Activated CD4-positive, alpha-beta T cell treated with anti-CD3 and anti-CD28 coated beads for 48 hours (primary cell): ENCODE data around the gene INPP4B.

Experiments used
- DNase-seq: peaks from one replicate; pipeline ENCODE4 v3.0.0-alpha.2; 2020

The INPP4B gene

GRCh38 chr4:142721187-142721586 is 124.9 kb downstream of the INPP4B start:
- no peak for DNase-seq

- DNase-seq = no peak
Measured at GRCh38 chr4:142719854-142720541, 126.1 kb downstream of the INPP4B start.

- DNase-seq = no peak
Measured at GRCh38 chr4:142718981-142719380, 127.1 kb downstream of the INPP4B start.

GRCh38 chr4:142715727-142716126 is 130.4 kb downstream of the INPP4B start:
- no peak for DNase-seq

GRCh38 chr4:142713282-142714030 is 132.6 kb downstream of the INPP4B start:
- no peak for DNase-seq

- no peak for DNase-seq
Measured at GRCh38 chr4:142708231-142708630, 137.9 kb downstream of the INPP4B start.

DNA sequence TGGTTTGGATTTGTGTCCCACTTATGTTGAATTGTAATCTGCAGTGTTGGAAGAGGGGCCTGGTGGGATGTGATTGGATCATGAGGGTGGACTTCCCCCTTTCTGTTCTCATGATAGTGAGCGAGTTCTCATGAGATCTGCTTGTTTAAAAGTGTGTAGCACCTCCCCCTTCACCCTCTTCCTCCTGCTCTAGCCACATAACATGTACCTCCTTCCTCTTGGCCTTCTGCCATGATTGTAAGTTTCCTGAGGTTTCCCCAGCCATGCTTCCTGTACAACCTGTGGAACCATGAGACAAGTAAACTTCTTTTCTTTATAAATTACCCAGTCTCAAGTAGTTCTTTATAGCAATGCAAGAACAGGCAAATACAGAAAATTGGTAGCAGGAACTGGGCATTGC is 138.7 kb downstream of the INPP4B start:
- no peak for DNase-seq

DNA sequence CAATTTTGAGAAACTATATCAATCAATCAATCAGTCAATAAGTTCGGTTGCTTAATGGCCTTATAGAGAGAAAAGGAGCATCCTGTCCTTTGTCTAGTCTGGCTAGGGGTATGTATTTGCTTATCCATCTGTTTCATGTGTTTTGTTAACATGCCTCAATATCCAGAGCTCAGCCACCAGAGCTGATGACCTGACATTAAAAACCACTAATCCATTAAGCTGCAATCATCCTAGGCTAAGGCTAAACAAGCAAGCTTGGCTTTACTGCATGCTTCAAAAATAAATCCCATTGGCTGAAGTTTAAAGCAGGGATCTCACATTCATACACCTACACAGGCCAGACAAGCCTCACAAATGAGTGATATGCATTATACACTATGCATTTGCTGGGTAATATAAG is 139.7 kb downstream of the INPP4B start:
- no peak for DNase-seq

DNA sequence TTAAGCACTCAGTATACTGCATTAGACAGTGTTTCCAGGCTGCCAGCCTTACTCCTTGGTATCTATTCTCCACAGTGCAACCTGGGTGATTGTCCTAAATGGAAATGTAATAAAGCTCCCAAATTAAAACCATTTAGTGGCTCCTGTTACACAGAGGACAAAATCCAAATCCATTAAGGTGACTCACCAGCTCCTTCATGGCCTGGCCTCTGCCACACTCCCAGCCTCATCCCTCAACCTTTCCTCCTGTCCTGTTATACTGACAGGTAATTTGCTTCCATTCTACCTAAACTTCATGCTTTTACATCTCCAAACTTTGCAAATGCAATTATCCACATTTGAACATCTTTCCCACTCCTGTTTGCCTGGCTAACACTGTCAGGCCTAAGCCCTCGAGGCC is 140.3 kb downstream of the INPP4B start:
- no peak for DNase-seq

- peak; percentile 36 for DNase-seq
Measured at GRCh38 chr4:142703694-142704309, 142.3 kb downstream of the INPP4B start.

DNA sequence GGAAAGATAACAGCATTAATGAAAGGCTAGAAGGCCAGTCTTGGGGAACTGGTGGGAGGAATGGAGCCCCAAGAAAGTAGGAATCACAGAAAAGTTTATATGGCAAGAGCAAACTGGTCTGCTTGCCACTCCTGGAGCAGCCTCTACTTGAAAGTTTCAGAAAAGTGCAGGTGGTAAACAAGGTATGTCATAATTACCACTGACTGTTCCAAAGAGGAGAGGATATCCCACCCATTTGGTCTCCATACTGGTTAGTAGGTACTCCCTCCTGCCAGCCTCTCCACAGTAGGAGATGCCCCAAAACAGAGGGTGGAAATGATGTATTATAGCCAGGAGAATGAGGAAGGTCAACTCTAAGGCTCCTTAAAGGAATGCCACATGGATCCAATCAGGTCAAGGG is 145.1 kb downstream of the INPP4B start:
- DNase-seq = no peak

GRCh38 chr4:142700531-142700930 is 145.6 kb downstream of the INPP4B start:
- DNase-seq = no peak

- no peak for DNase-seq
Measured at GRCh38 chr4:142698552-142698951, 147.5 kb downstream of the INPP4B start.

GRCh38 chr4:142697928-142698327 is 148.2 kb downstream of the INPP4B start:
- DNase-seq = no peak

DNA sequence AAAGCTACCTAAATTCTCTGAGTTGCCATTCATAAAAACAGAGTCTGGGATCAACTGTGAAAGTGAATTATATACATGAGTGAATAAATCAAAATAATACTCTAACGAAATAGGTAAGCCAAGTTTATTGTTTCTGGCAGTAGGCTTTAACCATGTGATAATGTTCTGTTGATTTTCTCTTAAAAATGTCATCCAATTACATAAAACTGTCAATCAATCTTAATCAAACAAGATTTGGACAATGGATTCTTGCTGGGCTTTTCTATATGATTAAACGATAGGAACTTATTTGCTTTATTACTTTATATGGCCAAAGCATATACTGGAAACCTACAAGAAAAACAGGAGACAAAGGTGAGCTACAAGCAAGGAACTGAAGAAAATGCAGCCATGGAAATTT is 148.8 kb downstream of the INPP4B start:
- DNase-seq = no peak

DNA sequence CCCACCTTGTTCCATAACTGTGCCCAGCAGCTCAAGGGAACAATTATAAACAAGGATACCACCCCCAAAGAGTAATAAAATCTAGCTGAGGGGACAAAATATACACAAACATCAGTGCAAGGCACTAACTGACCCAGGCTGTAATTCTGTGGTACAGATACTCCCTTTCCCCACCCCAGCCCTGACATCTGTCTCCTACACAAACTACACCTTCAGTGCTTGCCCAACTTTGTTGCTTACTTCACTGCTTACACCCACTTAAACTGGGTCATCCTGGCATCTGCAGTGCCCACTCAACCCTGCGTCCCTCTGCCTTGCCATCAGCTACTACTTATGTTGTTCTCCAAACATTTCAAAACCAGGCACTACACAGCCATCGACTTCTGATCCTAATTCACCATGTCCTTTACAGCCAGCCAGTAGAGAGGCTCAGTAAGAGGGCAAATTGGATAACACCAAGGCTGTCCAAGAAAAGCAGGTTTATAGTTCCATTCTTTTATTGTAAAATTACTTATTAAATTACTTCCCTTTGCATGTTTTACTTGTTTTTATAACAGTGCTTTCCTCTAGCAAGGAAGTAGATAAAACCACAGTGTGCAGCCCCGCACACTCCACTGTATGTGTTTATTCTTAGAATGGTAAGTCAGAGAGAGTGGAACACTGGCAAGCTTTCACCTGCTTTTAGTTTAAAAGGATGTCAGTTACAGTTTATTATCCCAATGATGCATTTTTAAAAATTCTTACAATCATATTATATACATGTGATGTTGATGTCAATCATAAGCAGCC is 149.6 kb downstream of the INPP4B start:
- DNase-seq = no peak

- DNase-seq = no peak
Measured at GRCh38 chr4:142690406-142691163, 155.5 kb downstream of the INPP4B start.

DNA sequence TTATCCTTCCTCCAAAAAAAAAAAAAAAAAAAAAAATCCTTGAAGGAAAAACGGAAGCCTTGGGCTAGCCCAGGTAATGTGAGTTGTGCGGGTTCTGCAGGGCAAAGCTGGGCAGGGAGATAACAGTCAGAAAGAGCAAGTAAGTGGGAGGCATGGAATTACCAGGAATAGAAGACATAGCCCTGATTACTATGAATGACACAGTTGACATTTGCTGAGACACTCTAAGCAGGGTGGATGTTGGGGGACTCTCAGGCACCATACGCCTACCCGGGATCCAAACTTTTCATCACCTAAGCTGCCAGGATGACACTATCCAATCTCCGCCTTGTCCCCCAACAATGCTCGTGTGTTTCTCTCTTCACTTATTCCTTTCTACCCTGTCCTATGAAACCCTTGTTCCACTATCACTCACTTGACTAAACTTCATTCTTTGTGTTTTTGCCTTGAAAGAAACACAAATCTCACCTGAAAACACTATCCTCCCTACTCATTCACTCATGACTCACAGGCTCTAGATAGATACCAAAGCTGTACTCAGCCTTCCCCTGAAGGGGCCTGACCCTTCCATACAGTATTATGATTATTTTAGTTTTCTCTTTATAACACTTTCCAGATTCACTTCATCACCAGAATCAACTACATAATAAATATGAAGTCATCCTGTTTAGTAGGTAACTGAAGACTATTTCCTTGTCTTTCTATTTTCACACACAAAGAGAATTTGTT is 158.4 kb downstream of the INPP4B start:
- no peak for DNase-seq

DNA sequence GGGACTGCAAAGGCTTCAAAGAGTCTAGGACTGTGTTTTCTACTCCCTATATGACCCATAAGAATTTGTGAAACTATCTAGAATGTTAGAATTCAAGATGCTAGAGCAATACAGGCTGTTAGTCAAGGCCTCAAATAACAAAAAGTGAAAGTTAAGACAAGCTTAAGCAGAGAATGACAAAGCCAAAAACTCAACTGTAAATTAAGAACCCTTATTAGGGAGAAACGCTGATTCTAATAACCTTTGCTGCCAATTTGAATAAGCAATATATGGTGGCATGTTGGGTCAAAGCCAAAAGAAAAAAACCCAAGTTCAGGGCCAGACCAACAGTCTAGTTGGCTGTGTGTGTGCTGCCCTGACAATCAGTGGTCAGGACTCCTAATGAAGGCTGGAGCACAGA is 160.0 kb downstream of the INPP4B start:
- no peak for DNase-seq

DNA sequence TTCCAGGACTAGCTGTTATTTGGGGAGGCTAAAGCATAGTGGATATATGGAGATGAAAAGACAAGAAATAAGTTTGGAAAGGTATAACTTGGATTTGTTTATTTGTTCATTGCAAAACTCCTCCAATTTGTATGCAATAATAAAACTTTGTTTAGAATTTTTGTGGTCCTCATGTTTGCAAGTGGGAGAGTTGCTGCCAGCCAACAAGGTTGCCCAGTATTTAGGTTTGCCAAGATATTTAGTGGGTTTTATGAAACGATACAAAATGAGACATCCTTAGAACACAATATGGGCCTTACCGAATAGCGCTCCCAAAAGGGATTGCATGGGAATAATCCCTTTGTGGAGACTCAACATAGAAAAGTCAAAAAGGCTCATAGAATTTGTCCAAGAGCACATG is 162.1 kb downstream of the INPP4B start:
- DNase-seq = no peak

DNA sequence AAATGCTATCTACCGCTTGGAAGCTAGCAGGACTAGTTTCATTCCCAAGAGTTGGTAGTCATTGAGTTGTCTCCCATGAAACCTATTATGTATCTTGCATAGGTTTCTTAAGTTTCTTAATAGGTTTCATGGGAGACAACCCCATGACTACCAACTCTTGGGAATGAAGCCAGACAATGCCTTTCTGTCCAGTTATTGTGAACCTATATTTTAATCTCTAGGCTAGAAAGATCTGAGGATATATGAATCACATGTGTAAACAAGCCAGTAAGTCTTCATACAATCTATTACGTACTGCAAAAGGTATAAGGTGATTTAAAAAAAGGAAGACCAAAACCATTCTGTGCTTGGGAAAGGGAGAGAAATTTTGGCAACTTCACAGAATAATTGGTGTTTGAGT is 162.6 kb downstream of the INPP4B start:
- no peak for DNase-seq

DNA sequence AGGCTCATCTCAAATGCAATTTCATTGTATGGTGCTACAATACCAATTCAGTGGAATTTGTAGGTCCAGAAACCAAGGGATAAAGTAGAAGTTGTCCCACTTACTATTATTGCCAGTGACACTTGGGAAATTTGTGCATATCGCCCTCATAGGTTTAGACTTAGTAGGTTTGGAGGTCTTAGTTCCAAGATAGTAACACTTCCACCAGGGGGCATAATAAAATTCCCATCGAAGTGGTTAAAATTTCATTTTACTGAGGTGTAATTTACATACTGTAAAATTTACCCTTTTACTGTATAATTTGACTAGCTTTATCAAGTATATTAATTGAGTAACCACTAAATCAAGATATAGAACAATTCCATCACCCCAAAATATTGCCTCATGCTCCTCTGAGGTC is 174.6 kb downstream of the INPP4B start:
- DNase-seq = no peak
